HL-60 (cell line): ENCODE data around the gene WDCP.

Experiments used
- GABPA ChIP-seq: IDR thresholded peaks from 2 replicates; pipeline ENCODE4 v1.6.1; 2012; ENCODE audit warnings: low read depth
- POLR2AphosphoS5 ChIP-seq: IDR thresholded peaks from 2 replicates; pipeline ENCODE4 v1.6.1; 2012; ENCODE audit warnings: low read depth
- SPI1 ChIP-seq: IDR thresholded peaks from 2 replicates; pipeline ENCODE4 v1.6.1; 2012; ENCODE audit warnings: low read depth, mild to moderate bottlenecking, borderline replicate concordance
- TF ChIP-seq, protein P1 (sequence below): IDR thresholded peaks from one replicate; pipeline ENCODE4 v1.5.1; 2011; ENCODE audit warnings: low read length, control low read depth, inconsistent platforms; ENCODE audit not compliant: insufficient read depth
- TF ChIP-seq, protein P2 (sequence below): IDR thresholded peaks from 2 replicates; pipeline ENCODE4 v1.6.1; 2012; ENCODE audit warnings: low read depth; ENCODE audit not compliant: insufficient replicate concordance

DNA sequence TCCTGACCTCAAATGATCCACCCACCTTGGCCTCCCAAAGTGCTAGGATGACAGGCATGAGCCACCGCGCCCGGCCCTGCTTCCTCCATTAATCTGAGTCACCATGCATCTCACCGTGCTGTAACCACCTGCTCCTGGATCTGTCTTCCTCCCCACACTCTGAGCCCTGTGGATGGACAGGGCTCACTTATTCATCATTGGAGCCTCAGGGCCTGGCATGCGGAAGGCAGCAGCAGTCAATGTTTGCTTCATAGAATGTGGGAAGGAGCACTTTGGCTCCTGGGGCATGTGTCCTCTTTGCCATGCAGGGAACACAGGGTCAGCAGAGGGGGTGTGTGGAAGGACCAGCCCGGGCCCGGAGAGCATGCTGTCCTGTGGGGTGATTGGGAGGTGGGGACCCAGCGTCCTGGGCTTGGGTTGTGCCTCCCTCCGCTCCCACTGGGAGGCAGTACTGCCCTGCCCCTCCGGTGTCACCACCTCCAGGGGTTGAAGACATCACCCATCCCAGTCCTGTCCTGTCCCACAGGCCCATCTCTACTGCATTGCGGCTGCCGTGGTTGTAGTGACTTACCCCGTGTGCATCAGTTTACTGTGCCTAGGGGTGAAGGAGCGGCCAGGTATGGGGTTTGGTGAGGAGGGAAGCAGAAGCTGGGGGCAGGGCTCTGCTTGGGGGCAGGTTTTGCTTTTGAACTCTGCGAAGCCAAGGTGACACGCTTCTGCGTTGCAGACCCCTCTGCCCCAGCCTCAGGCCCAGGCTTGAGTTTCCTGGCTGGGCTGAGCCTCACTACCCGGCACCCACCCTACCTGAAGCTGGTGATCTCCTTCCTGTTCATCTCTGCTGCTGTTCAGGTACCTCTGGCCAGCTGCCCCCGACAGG is 25.8 kb downstream of the WDCP start:
- TF ChIP-seq, protein P1, sequence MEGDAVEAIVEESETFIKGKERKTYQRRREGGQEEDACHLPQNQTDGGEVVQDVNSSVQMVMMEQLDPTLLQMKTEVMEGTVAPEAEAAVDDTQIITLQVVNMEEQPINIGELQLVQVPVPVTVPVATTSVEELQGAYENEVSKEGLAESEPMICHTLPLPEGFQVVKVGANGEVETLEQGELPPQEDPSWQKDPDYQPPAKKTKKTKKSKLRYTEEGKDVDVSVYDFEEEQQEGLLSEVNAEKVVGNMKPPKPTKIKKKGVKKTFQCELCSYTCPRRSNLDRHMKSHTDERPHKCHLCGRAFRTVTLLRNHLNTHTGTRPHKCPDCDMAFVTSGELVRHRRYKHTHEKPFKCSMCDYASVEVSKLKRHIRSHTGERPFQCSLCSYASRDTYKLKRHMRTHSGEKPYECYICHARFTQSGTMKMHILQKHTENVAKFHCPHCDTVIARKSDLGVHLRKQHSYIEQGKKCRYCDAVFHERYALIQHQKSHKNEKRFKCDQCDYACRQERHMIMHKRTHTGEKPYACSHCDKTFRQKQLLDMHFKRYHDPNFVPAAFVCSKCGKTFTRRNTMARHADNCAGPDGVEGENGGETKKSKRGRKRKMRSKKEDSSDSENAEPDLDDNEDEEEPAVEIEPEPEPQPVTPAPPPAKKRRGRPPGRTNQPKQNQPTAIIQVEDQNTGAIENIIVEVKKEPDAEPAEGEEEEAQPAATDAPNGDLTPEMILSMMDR = peak; percentile 16
- TF ChIP-seq POLR2AphosphoS5 (no peak), SPI1 (no peak), GABPA (no peak)
- TF ChIP-seq, protein P2, sequence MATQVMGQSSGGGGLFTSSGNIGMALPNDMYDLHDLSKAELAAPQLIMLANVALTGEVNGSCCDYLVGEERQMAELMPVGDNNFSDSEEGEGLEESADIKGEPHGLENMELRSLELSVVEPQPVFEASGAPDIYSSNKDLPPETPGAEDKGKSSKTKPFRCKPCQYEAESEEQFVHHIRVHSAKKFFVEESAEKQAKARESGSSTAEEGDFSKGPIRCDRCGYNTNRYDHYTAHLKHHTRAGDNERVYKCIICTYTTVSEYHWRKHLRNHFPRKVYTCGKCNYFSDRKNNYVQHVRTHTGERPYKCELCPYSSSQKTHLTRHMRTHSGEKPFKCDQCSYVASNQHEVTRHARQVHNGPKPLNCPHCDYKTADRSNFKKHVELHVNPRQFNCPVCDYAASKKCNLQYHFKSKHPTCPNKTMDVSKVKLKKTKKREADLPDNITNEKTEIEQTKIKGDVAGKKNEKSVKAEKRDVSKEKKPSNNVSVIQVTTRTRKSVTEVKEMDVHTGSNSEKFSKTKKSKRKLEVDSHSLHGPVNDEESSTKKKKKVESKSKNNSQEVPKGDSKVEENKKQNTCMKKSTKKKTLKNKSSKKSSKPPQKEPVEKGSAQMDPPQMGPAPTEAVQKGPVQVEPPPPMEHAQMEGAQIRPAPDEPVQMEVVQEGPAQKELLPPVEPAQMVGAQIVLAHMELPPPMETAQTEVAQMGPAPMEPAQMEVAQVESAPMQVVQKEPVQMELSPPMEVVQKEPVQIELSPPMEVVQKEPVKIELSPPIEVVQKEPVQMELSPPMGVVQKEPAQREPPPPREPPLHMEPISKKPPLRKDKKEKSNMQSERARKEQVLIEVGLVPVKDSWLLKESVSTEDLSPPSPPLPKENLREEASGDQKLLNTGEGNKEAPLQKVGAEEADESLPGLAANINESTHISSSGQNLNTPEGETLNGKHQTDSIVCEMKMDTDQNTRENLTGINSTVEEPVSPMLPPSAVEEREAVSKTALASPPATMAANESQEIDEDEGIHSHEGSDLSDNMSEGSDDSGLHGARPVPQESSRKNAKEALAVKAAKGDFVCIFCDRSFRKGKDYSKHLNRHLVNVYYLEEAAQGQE = no peak
